IPS-11a (cell line): ENCODE results near the gene GORASP2.

Experiments used
- H3K4me3 ChIP-seq: one replicate; pipeline ENCODE4 v1.5.1; 2013; ENCODE audit warnings: low read depth, low read length, control low read depth

Gene GORASP2

GRCh38 chr2:170991398-170992182, 62.5 kb downstream of the GORASP2 start:
- H3K4me3 ChIP-seq = no peak overlapping the region

- H3K4me3 ChIP-seq = no peak overlapping the region
Measured at GRCh38 chr2:170996316-170996715, 67.3 kb downstream of the GORASP2 start.

GRCh38 chr2:170997893-170998597, 69.0 kb downstream of the GORASP2 start:
- H3K4me3 ChIP-seq = no peak overlapping the region

GRCh38 chr2:170999654-171000053, 70.6 kb downstream of the GORASP2 start:
- H3K4me3 ChIP-seq = no peak overlapping the region

- H3K4me3 ChIP-seq = no peak overlapping the region
Measured at GRCh38 chr2:171004363-171004762, 75.3 kb downstream of the GORASP2 start.

GRCh38 chr2:171004833-171005232, 75.8 kb downstream of the GORASP2 start:
- no peak overlapping the region for H3K4me3 ChIP-seq

GRCh38 chr2:171008550-171009205, 79.6 kb downstream of the GORASP2 start:
- H3K4me3 ChIP-seq = no peak overlapping the region

GRCh38 chr2:171009386-171009785, 80.3 kb downstream of the GORASP2 start:
- H3K4me3 ChIP-seq = no peak overlapping the region

- H3K4me3 ChIP-seq = no peak overlapping the region
Measured at GRCh38 chr2:171013851-171014250, 84.8 kb downstream of the GORASP2 start.

- no peak overlapping the region for H3K4me3 ChIP-seq
Measured at GRCh38 chr2:171016125-171016524, 87.1 kb downstream of the GORASP2 start.
